ENCODE measurements around the gene DNM2. TPM values are rescaled to one million over a fixed set of nuclear protein-coding genes. Genes with fewer than 3 reads are reported as not detected.

The DNM2 gene
- total and polyA plus RNA-seq, 3 donors from 2014 or later: 166 to 274 (median 226) TPM

GRCh38 chr19:10829967-10830366 is 112.1 kb downstream of the DNM2 start:
- no peaks in the 10 kb centered on the region for H3K27me3 ChIP-seq
- H3K9me3 ChIP-seq: no peaks in the 10 kb centered on the region
- intact Hi-C loops (cut with DNase I; ENCODE audit: low total_unique reads): no loop called here
- no peaks in the 10 kb centered on the region for H3K36me3 ChIP-seq (ENCODE audit: low read depth, missing control alignments)
- no peak overlapping the region for H3K4me3 ChIP-seq
- peaks cover 2% of the 10 kb centered on the region for H3K4me1 ChIP-seq
- H3K27ac ChIP-seq: no peak overlapping the region
- 77 to 84% methylated on average over 8 to 16 of the region's 16 CpGs for WGBS, 2 donors
- no peak for DNase-seq
- no peak for TF ChIP-seq POLR2A (IDR thresholded peaks at IDR 0.05)
- TF ChIP-seq, protein P1, sequence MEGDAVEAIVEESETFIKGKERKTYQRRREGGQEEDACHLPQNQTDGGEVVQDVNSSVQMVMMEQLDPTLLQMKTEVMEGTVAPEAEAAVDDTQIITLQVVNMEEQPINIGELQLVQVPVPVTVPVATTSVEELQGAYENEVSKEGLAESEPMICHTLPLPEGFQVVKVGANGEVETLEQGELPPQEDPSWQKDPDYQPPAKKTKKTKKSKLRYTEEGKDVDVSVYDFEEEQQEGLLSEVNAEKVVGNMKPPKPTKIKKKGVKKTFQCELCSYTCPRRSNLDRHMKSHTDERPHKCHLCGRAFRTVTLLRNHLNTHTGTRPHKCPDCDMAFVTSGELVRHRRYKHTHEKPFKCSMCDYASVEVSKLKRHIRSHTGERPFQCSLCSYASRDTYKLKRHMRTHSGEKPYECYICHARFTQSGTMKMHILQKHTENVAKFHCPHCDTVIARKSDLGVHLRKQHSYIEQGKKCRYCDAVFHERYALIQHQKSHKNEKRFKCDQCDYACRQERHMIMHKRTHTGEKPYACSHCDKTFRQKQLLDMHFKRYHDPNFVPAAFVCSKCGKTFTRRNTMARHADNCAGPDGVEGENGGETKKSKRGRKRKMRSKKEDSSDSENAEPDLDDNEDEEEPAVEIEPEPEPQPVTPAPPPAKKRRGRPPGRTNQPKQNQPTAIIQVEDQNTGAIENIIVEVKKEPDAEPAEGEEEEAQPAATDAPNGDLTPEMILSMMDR (IDR thresholded peaks at IDR 0.05): no peak

- H3K9me3 ChIP-seq: no peaks in the 10 kb centered on the region
- WGBS, 2 donors: 83 to 89% methylated on average over 7 of the region's 7 CpGs
- intact Hi-C loops (cut with DNase I; ENCODE audit: low total_unique reads): no loop called here
- TF ChIP-seq, protein P1 (IDR thresholded peaks at IDR 0.05): no peak
- no peak for TF ChIP-seq POLR2A (IDR thresholded peaks at IDR 0.05)
- no peak overlapping the region for H3K27ac ChIP-seq
- no peaks in the 10 kb centered on the region for H3K27me3 ChIP-seq
- no peak overlapping the region for H3K4me3 ChIP-seq
- H3K4me1 ChIP-seq: peaks cover 6% of the 10 kb centered on the region
- DNase-seq: no peak
- H3K36me3 ChIP-seq (ENCODE audit: low read depth, missing control alignments): no peaks in the 10 kb centered on the region
Observed at GRCh38 chr19:10830370-10830769, 112.5 kb downstream of the DNM2 start.

- peaks cover 7% of the 10 kb centered on the region for H3K4me1 ChIP-seq
- H3K27ac ChIP-seq: no peak overlapping the region
- no peak for DNase-seq
- 86 to 87% methylated on average over 16 to 22 of the region's 33 CpGs for WGBS, 2 donors
- H3K36me3 ChIP-seq (ENCODE audit: low read depth, missing control alignments): no peaks in the 10 kb centered on the region
- H3K27me3 ChIP-seq: no peaks in the 10 kb centered on the region
- intact Hi-C loops (cut with DNase I; ENCODE audit: low total_unique reads): no loop called here
- H3K4me3 ChIP-seq: no peak overlapping the region
- no peak for TF ChIP-seq POLR2A (IDR thresholded peaks at IDR 0.05)
- TF ChIP-seq, protein P1 (IDR thresholded peaks at IDR 0.05): no peak
- H3K9me3 ChIP-seq: no peaks in the 10 kb centered on the region
Observed at GRCh38 chr19:10830931-10831779, 113.3 kb downstream of the DNM2 start.

GRCh38 chr19:10831987-10832938 is 114.4 kb downstream of the DNM2 start:
- Histone ChIP-seq H3K4me1 (peaks cover 7% of the 10 kb centered on the region), H3K27me3 (no peaks in the 10 kb centered on the region), H3K4me3 (no peak overlapping the region), H3K36me3 (ENCODE audit: low read depth, missing control alignments) (no peaks in the 10 kb centered on the region), H3K27ac (no peak overlapping the region), H3K9me3 (no peaks in the 10 kb centered on the region)
- TF ChIP-seq POLR2A (IDR thresholded peaks at IDR 0.05): no peak
- TF ChIP-seq, protein P1 (IDR thresholded peaks at IDR 0.05): no peak
- WGBS, 2 donors: 68 to 72% methylated on average over 14 to 28 of the region's 28 CpGs
- no peak for DNase-seq
- intact Hi-C loops (cut with DNase I; ENCODE audit: low total_unique reads): no loop called here

All from testis (tissue), 3 donors.